ENCODE measurements around the gene NCMAP. TPM values are rescaled to one million over a fixed set of nuclear protein-coding genes. Genes with fewer than 3 reads are reported as not detected.
"Not testable (repeated sequence)": the region's sequence is repeated elsewhere in the genome, so short reads cannot be mapped to it uniquely, and the experiment has no call there.

The NCMAP gene
- total and polyA plus RNA-seq, 4 donors = 1.5 to 20.2 (median 5.9) TPM

DNA sequence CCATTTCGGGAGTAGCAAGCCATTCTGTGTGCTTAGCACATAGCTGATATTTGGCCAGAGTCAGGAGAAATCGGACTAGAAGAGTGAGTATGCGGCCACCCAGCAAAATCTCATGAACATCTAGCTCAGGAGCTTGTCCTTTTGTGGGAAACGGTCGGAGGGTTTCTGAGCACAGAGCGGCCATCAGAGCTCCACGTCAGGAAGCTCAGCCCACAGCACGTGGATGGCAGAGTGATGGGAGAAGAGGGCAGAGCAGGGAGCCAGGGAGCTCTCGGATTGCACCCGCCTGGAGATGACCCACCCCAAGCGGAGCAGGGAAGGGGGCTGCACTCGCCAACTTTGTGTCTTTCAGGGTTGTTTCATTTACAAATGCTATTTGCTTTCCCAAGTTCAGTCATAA, 39.4 kb upstream of the NCMAP start:
- Histone ChIP-seq H3K27ac (ENCODE audit: low read depth in 1 of 2, low read length in 1 of 2) (no peak overlapping the region), H3K9me3 (ENCODE audit: control insufficient read depth in 4 of 4, insufficient read depth in 3 of 4, low read length in 3 of 4) (no peaks in the 10 kb centered on the region), H3K9ac (ENCODE audit: insufficient read depth in 1 of 2, low read length in 2 of 2) (no peak overlapping the region), H3K27me3 (ENCODE audit: control insufficient read depth in 3 of 3, insufficient read depth in 3 of 3, low read length in 2 of 3) (no peaks in the 10 kb centered on the region), H3K4me1 (ENCODE audit: control insufficient read depth in 5 of 5, insufficient read depth in 5 of 5, low read length in 5 of 5) (no peaks in the 10 kb centered on the region), H3K36me3 (ENCODE audit: control insufficient read depth in 4 of 4, insufficient read depth in 4 of 4, low read length in 4 of 4) (no peaks in the 10 kb centered on the region), H3K4me3 (no peak overlapping the region)
- TF ChIP-seq, protein P1, sequence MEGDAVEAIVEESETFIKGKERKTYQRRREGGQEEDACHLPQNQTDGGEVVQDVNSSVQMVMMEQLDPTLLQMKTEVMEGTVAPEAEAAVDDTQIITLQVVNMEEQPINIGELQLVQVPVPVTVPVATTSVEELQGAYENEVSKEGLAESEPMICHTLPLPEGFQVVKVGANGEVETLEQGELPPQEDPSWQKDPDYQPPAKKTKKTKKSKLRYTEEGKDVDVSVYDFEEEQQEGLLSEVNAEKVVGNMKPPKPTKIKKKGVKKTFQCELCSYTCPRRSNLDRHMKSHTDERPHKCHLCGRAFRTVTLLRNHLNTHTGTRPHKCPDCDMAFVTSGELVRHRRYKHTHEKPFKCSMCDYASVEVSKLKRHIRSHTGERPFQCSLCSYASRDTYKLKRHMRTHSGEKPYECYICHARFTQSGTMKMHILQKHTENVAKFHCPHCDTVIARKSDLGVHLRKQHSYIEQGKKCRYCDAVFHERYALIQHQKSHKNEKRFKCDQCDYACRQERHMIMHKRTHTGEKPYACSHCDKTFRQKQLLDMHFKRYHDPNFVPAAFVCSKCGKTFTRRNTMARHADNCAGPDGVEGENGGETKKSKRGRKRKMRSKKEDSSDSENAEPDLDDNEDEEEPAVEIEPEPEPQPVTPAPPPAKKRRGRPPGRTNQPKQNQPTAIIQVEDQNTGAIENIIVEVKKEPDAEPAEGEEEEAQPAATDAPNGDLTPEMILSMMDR (IDR thresholded peaks at IDR 0.05; ENCODE audit: control extremely low read depth, extremely low read depth) = no peak
- ATAC-seq (ENCODE audit: insufficient read depth, low FRiP score) (no peak), DNase-seq (no peak)
- 87 to 90% methylated on average over 12 of the region's 12 CpGs for WGBS, 2 donors

DNA sequence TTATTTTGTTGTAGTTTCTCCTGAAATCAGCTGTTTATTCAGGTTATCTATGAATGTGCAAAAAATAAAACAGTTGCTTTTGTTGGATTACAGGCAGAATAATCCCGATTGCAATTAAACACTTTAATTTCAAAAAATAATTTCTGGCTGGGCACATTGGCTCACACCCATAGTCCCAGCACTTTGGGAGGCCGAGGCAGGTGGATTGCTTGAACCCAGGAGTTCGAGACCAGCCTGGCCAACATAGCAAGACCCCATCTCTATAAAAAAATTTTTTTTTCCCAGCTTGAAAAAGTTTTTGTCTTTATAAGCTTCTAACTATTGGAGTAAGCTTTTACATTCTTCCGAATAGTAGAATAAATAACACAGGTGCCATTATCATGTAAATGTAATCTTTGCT, 38.0 kb upstream of the NCMAP start:
- 93 to 96% methylated on average over 4 of the region's 4 CpGs for WGBS, 2 donors
- Histone ChIP-seq H3K36me3 (ENCODE audit: control insufficient read depth in 4 of 4, insufficient read depth in 4 of 4, low read length in 4 of 4) (no peaks in the 10 kb centered on the region), H3K27ac (ENCODE audit: low read depth in 1 of 2, low read length in 1 of 2) (no peak overlapping the region), H3K4me3 (no peak overlapping the region), H3K9ac (ENCODE audit: insufficient read depth in 1 of 2, low read length in 2 of 2) (no peak overlapping the region), H3K4me1 (ENCODE audit: control insufficient read depth in 5 of 5, insufficient read depth in 5 of 5, low read length in 5 of 5) (no peaks in the 10 kb centered on the region), H3K27me3 (ENCODE audit: control insufficient read depth in 3 of 3, insufficient read depth in 3 of 3, low read length in 2 of 3) (no peaks in the 10 kb centered on the region), H3K9me3 (ENCODE audit: control insufficient read depth in 4 of 4, insufficient read depth in 3 of 4, low read length in 3 of 4) (no peaks in the 10 kb centered on the region)
- TF ChIP-seq, protein P1 (IDR thresholded peaks at IDR 0.05; ENCODE audit: control extremely low read depth, extremely low read depth) = no peak
- no peak for ATAC-seq (ENCODE audit: insufficient read depth, low FRiP score)
- DNase-seq = no peak

DNA sequence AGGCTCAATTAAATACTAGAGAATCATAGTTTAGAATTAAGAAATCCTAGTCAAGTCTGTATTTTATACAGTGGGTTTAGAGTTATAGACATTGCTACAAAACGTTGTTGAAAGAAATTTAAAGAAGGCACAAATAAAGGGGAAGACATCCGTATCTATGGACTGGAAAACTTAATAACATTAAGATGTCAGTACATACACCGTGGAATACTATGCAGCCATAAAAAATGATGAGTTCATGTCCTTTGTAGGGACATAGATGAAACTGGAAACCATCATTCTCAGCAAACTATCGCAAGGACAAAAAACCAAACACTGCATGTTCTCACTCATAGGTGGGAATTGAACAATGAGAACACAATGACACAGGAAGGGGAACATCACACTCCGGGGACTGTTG, 35.6 kb upstream of the NCMAP start:
- not testable (repeated sequence) for H3K4me3 ChIP-seq; H3K9ac ChIP-seq (ENCODE audit: insufficient read depth in 1 of 2, low read length in 2 of 2); H3K9me3 ChIP-seq (ENCODE audit: control insufficient read depth in 4 of 4, insufficient read depth in 3 of 4, low read length in 3 of 4); H3K27ac ChIP-seq (ENCODE audit: low read depth in 1 of 2, low read length in 1 of 2); H3K27me3 ChIP-seq (ENCODE audit: control insufficient read depth in 3 of 3, insufficient read depth in 3 of 3, low read length in 2 of 3); ATAC-seq (ENCODE audit: insufficient read depth, low FRiP score); H3K4me1 ChIP-seq (ENCODE audit: control insufficient read depth in 5 of 5, insufficient read depth in 5 of 5, low read length in 5 of 5); H3K36me3 ChIP-seq (ENCODE audit: control insufficient read depth in 4 of 4, insufficient read depth in 4 of 4, low read length in 4 of 4); DNase-seq
- WGBS, 2 donors = 95 to 96% methylated on average over 5 of the region's 5 CpGs

DNA sequence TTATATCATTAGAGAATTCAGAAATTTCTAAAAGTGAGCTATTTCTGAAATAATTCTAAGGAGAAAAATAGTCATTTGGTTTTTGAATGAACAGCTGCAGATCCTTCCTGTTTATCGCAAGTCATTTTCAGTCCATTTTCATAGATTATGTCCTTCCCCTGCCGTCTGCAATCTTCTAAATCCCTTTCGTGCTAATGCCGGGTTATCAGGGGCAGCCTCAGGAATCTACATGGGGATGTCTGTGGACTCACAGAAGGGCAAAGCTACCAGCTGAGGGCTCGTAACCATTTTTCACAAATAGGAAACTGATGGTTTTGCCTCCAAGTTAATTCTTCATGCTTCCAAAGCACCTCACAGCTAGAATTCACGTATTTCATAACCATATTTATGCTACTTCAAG, 30.3 kb upstream of the NCMAP start:
- Histone ChIP-seq H3K4me1 (ENCODE audit: control insufficient read depth in 5 of 5, insufficient read depth in 5 of 5, low read length in 5 of 5) (peaks cover 0 to 5% (median 0%) of the 10 kb centered on the region in 5 donors), H3K27ac (ENCODE audit: low read depth in 1 of 2, low read length in 1 of 2) (no peak overlapping the region), H3K36me3 (ENCODE audit: control insufficient read depth in 4 of 4, insufficient read depth in 4 of 4, low read length in 4 of 4) (peaks cover 0 to 2% (median 0%) of the 10 kb centered on the region in 4 donors), H3K9ac (ENCODE audit: insufficient read depth in 1 of 2, low read length in 2 of 2) (no peak overlapping the region), H3K9me3 (ENCODE audit: control insufficient read depth in 4 of 4, insufficient read depth in 3 of 4, low read length in 3 of 4) (no peaks in the 10 kb centered on the region), H3K4me3 (no peak overlapping the region), H3K27me3 (ENCODE audit: control insufficient read depth in 3 of 3, insufficient read depth in 3 of 3, low read length in 2 of 3) (no peaks in the 10 kb centered on the region)
- TF ChIP-seq, protein P1 (IDR thresholded peaks at IDR 0.05; ENCODE audit: control extremely low read depth, extremely low read depth) = no peak
- 83 to 85% methylated on average over 6 of the region's 6 CpGs for WGBS, 2 donors
- DNase-seq = peak in 2 of 3 donors; percentile 12 to 27
- no peak for ATAC-seq (ENCODE audit: insufficient read depth, low FRiP score)

All from lung (tissue), 12 donors.